ENCODE data around the gene PCDHB2.
"Not testable (repeated sequence)": the region's sequence is repeated elsewhere in the genome, so short reads cannot be mapped to it uniquely, and the experiment has no call there.

The PCDHB2 gene

DNA sequence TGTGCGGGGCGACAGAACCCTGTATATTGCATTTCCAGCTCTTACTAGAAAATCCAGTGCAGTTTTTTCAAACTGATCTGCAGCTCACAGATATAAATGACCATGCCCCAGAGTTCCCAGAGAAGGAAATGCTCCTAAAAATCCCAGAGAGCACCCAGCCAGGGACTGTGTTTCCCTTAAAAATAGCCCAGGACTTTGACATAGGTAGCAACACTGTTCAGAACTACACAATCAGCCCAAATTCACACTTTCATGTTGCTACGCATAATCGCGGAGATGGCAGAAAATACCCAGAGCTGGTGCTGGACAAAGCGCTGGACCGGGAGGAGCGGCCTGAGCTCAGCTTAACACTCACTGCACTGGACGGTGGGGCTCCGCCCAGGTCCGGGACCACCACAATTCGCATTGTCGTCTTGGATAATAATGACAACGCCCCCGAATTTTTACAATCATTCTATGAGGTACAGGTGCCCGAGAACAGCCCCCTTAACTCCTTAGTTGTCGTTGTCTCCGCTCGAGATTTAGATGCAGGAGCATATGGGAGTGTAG is 41.4 kb downstream of the PCDHB2 start:
- DNase-seq (ENCODE audit: low read depth, low spot score) = no peak

DNA sequence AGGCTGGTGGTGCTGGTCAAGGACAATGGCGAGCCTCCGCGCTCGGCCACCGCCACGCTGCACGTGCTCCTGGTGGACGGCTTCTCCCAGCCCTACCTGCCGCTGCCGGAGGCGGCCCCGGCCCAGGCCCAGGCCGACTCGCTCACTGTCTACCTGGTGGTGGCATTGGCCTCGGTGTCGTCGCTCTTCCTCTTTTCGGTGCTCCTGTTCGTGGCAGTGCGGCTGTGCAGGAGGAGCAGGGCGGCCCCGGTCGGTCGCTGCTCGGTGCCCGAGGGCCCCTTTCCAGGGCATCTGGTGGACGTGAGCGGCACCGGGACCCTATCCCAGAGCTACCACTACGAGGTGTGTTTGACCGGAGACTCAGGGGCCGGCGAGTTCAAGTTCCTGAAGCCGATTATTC is 42.9 kb downstream of the PCDHB2 start:
- not testable (repeated sequence) for DNase-seq (ENCODE audit: low read depth, low spot score)
